Activated T-helper 1 cell treated with anti-CD3 and anti-CD28 coated beads, Interleukin-12 subunit alpha, Interleukin-12 subunit beta, Interleukin-2, Interleukin-4 antibody, amounts not matched to agents 30 ng/mL and 10 ng/mL and 1 ng/mL, durations not matched to agents 14 hours and 24 hours and 36 hours (primary cell): ENCODE data around the gene BOLA1. TPM values are rescaled to one million over a fixed set of nuclear protein-coding genes. Genes with fewer than 3 reads are reported as not detected.

Experiments used
- DNase-seq: peaks from one replicate; pipeline ENCODE4 v3.0.0; 2021; ENCODE audit warnings: low spot score
- H3K27ac Mint-ChIP-seq: one replicate; pipeline ENCODE4 v1.8.0; 2021; ENCODE audit warnings: mild to moderate bottlenecking, mixed read lengths
- H3K27me3 Mint-ChIP-seq: one replicate; pipeline ENCODE4 v1.8.0; 2022; ENCODE audit warnings: mild to moderate bottlenecking, moderate library complexity, mixed read lengths; ENCODE audit not compliant: insufficient read depth
- H3K36me3 Mint-ChIP-seq: one replicate; pipeline ENCODE4 v1.8.0; 2021; ENCODE audit warnings: low read depth, mixed read lengths
- H3K4me1 Mint-ChIP-seq: one replicate; pipeline ENCODE4 v1.8.0; 2021; ENCODE audit warnings: low read depth, mixed read lengths
- H3K4me3 Mint-ChIP-seq: one replicate; pipeline ENCODE4 v1.8.0; 2021; ENCODE audit warnings: mild to moderate bottlenecking, moderate library complexity, mixed read lengths
- H3K9me3 Mint-ChIP-seq: one replicate; pipeline ENCODE4 v1.8.0; 2021; ENCODE audit warnings: mixed read lengths
- intact Hi-C: fragments of 100-400 bp; cut with micrococcal nuclease; formaldehyde crosslinking; loops from one replicate; pipeline ENCODE4 v1.15.1; 2024
- total RNA-seq: library from RNA; stranded (reverse); gene quantifications from 2 replicates; pipeline ENCODE4 v1.2.3, GENCODE V29; 2022

Gene BOLA1
- total RNA-seq, 1 donor from 2014 or later: 23.9 TPM

DNA sequence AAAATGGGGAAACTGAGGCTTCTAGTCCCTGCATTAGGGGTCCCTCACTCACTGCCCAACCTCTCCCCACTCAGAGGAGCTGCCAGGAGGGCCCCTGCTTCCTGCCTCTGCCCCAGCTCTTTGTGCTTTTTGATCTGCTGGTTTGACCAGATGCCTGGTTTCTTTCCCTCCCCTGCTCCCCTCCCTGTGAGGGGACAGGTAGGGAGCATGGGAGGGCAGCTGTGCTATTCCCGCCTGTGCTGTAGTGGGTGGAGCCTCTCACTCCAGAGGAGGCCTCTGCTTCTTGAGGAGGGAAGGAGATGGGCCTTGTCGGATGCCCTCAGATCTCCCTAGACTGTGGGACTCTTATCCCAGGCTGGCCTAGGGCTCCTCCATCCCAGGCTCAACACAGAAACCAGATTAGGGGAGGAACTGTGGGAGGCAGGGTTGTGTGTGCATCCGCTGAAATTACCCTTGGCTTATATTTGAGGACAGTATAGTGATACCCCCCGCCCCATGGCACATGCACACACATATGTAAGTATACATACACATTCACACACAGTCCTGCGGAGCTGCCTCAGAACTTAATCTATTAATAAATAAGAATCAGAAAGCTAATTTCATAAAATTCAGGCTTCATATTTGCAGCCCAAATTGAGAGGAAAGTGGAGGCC lies 4.6 kb downstream of the BOLA1 start:
- Mint-ChIP-seq H3K27ac (no peak overlapping the region), H3K4me1 (peaks cover 18% of the 10 kb centered on the region), H3K4me3 (no peak overlapping the region)

DNA sequence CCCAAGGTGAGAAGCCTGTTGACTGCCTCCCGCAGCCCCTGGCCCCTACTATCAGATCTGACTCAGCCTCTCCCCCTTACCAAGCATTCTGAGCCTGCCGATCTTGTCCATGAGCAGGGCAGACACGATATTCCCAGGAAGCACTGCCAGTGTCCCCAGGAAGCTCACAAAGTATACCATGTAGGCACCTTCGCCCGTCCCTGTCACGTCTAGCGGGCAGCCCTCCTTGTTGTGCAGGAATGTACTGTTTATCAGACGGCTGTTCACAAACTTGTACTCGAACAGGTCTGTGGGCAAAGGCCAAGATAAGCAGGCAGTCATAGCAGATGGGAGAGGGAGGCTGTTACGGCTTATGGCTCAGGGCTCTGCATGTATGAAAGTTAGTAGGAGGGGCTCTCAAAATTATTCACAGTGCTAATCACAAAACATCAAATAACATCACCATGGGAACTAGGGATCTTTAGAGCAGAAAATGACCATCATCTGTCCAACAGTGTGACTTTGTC lies 7.3 kb downstream of the BOLA1 start:
- no peak overlapping the region for H3K27ac Mint-ChIP-seq
- no peaks in the 10 kb centered on the region for H3K27me3 Mint-ChIP-seq
- peaks cover 47% of the 10 kb centered on the region for H3K36me3 Mint-ChIP-seq
- no peaks in the 10 kb centered on the region for H3K9me3 Mint-ChIP-seq
- intact Hi-C loops: no loop called here
- no peak overlapping the region for H3K4me3 Mint-ChIP-seq
- H3K4me1 Mint-ChIP-seq: no peaks in the 10 kb centered on the region
- DNase-seq: no peak

More for the DNA sequence above, 4.6 kb downstream of the BOLA1 start:
- Mint-ChIP-seq H3K27me3 (no peaks in the 10 kb centered on the region), H3K36me3 (peaks cover 38% of the 10 kb centered on the region), H3K9me3 (no peaks in the 10 kb centered on the region)
- intact Hi-C loops: no loop called here
- no peak for DNase-seq

GRCh38 chr1:149914545-149914944 lies 15.2 kb downstream of the BOLA1 start:
- Mint-ChIP-seq H3K9me3 (no peaks in the 10 kb centered on the region), H3K27me3 (no peaks in the 10 kb centered on the region), H3K4me1 (peaks cover 48% of the 10 kb centered on the region), H3K36me3 (peaks cover 20% of the 10 kb centered on the region), H3K27ac (peak overlapping the region; percentile 47), H3K4me3 (no peak overlapping the region)
- DNase-seq: no peak
- intact Hi-C loops: no loop called here

GRCh38 chr1:149915429-149916192 lies 16.2 kb downstream of the BOLA1 start:
- peaks cover 48% of the 10 kb centered on the region for H3K4me1 Mint-ChIP-seq
- intact Hi-C loops: loop anchor here (2.0 kb wide), 1 partner anchor 17 kb away; the partner anchor contains the start of gene BOLA1
- no peak for DNase-seq
- peaks cover 16% of the 10 kb centered on the region for H3K36me3 Mint-ChIP-seq
- no peaks in the 10 kb centered on the region for H3K27me3 Mint-ChIP-seq
- no peaks in the 10 kb centered on the region for H3K9me3 Mint-ChIP-seq
- peak overlapping the region; percentile 29 for H3K27ac Mint-ChIP-seq
- peak overlapping the region; percentile 96 for H3K4me3 Mint-ChIP-seq

DNA sequence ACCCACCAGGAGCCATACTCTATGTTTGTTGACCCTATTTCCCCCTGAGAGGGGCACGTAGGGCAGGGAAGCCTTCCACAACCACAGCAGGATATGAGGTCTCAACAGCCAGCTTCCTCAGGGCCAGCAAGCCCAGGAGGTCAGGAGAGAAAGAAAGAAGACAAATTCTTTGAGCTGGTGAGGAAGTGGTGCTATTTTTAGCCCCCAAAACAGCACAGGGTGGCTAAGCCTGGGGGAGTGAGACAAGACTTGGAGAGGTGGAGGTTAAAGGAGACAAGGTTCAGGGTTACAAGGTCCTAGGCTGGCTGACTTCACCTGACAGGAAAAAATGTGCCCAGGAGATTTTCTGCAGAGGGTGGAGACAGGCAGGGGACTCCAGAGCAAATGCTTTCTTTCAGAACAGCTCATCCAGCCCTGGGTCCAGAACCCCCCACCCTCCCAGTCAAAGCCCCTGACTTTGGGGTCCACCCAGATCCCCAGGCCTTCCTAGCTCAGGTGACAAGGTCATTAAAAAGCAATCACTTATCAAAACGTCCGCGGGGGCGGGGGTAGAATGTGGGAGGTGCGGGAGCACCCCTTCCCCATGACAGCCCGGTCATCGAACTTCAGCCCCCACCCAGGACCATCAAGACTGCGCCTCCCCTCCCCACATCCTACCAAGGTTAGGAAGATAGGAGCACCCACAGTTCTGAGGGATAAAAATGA lies 17.0 kb downstream of the BOLA1 start:
- no peaks in the 10 kb centered on the region for H3K9me3 Mint-ChIP-seq
- peaks cover 10% of the 10 kb centered on the region for H3K36me3 Mint-ChIP-seq
- H3K4me3 Mint-ChIP-seq: peak overlapping the region; percentile 96
- H3K27me3 Mint-ChIP-seq: no peaks in the 10 kb centered on the region
- peaks cover 48% of the 10 kb centered on the region for H3K4me1 Mint-ChIP-seq
- H3K27ac Mint-ChIP-seq: peak overlapping the region; percentile 29
- DNase-seq: no peak
- intact Hi-C loops: loop anchor here (2.0 kb wide), 1 partner anchor 18 kb away; the partner anchor contains the start of gene BOLA1

- intact Hi-C loops: loop anchor here (1.0 to 2.0 kb wide), 2 partner anchors 10 to 18 kb away; partner anchors contain the start of genes BOLA1 and SF3B4
- H3K27me3 Mint-ChIP-seq: no peaks in the 10 kb centered on the region
- peak overlapping the region; percentile 96 for H3K4me3 Mint-ChIP-seq
- no peak for DNase-seq
- H3K9me3 Mint-ChIP-seq: no peaks in the 10 kb centered on the region
- peak overlapping the region; percentile 87 for H3K27ac Mint-ChIP-seq
- peaks cover 48% of the 10 kb centered on the region for H3K4me1 Mint-ChIP-seq
- H3K36me3 Mint-ChIP-seq: peaks cover 9% of the 10 kb centered on the region
These were observed 17.5 kb downstream of the BOLA1 start for GRCh38 chr1:149916898-149917252.

DNA sequence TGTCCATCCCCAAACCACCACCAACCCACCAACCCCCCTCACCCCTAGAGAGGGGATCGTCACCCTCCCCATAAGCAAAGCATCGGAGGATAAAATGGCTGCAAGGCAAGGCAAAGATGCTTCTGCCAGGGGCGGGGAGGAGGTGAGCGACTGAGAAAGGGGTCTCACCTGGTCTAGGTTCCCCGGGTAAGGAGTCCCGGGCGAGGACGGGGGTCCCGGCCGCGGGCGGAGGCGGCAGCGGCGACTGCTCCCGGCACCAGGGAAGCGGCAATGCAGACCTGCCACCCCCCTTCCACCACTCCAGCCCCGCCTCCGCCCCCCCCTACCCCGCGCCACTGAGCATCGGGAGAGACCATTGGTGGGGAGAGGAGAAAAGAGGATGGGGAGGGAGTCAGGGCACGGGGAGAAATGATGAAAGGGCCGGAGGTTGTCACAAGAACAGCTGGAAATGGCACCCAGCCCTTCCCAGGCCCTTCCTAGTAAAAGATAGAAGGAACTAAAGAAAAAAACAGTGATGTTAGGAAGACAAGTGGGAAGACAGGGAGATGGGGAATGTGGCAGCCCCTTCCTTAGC lies 18.3 kb downstream of the BOLA1 start, which contains the start of gene SV2A:
SV2A (minus strand) TSS at position 274 of the 574 bp plus-strand sequence. CDS start 4,004 bp downstream, outside the sequence.
- intact Hi-C loops: loop anchor here (1.0 to 2.0 kb wide), 2 partner anchors 10 to 19 kb away; partner anchors contain the start of genes BOLA1 and SF3B4

DNA sequence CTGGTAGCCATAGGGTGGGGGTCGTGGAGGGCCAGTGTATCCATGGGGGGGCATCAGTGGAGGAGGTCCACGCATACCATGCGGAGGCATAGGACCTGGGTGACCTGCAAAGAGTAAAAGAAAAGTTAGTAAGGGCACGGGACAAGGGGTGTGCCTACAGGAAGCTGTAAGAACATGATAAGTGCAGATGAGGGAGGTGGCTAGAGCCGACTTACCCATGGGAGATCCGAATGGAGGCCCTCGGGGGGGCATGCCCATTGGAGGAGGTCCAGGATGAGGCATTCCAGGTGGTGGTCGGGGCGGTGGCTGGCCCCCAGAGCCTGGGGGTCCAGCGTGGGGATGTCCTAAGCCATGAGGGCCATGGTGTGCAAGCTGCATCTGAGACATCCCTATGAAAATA lies 24.3 kb downstream of the BOLA1 start:
- no peak overlapping the region for H3K27ac Mint-ChIP-seq
- peaks cover 50% of the 10 kb centered on the region for H3K36me3 Mint-ChIP-seq
- intact Hi-C loops: no loop called here
- peaks cover 45% of the 10 kb centered on the region for H3K4me1 Mint-ChIP-seq
- no peak for DNase-seq
- peak overlapping the region; percentile 42 for H3K4me3 Mint-ChIP-seq
- no peaks in the 10 kb centered on the region for H3K27me3 Mint-ChIP-seq
- no peaks in the 10 kb centered on the region for H3K9me3 Mint-ChIP-seq

More for the DNA sequence above, 18.3 kb downstream of the BOLA1 start, which contains the start of gene SV2A:
- Mint-ChIP-seq H3K36me3 (peaks cover 11% of the 10 kb centered on the region), H3K4me1 (peaks cover 42% of the 10 kb centered on the region), H3K9me3 (no peaks in the 10 kb centered on the region), H3K27me3 (no peaks in the 10 kb centered on the region), H3K4me3 (peak within 1 kb of the TSS; percentile 96), H3K27ac (peak within 1 kb of the TSS; percentile 87)
- DNase-seq: no peak

DNA sequence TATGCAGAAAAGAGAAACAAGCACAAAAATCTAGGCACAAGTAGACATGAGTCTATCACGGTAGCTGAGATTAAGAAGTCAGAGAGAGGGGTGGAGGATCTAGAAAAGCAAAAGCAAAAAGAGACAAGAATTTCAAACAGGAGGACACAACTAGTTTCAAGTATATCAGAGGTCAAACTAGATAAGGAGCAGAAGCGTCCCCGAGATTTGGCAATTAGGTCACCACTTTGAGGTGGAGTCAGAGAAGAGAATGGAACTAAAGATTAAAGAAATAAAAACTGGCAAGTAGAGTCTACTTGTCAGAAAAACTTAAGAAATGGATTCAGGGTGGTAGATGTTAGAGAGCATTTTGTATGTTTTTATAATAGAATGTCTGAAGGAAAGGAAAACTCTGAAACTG lies 26.0 kb downstream of the BOLA1 start:
- H3K27me3 Mint-ChIP-seq: no peaks in the 10 kb centered on the region
- H3K9me3 Mint-ChIP-seq: no peaks in the 10 kb centered on the region
- no peak for DNase-seq
- H3K36me3 Mint-ChIP-seq: peaks cover 53% of the 10 kb centered on the region
- peaks cover 60% of the 10 kb centered on the region for H3K4me1 Mint-ChIP-seq
- peak overlapping the region; percentile 100 for H3K4me3 Mint-ChIP-seq
- intact Hi-C loops: loop anchor here (5.0 kb wide), 1 partner anchor 227 kb away; no protein-coding TSS in a partner anchor
- peak overlapping the region; percentile 34 for H3K27ac Mint-ChIP-seq

DNA sequence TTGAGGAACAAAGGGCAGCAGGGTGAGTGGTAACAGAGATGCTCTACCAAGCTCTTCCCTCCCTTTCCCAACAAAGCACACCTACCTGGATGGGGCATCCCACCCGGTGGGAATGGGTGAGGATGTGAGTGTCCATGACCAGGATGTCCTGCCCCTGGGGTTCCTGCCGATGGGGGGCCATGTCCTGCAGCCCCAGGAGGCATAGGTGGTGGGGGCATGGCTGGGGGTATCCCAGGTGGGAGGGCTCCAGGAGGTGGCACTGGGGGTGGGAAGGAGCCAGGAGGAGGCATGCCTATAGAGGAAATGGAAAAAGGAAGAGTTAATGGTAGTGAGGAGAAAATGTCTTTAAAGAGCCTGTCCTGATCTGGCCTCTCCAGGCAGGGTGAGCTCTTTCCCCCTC lies 26.4 kb downstream of the BOLA1 start:
- no peaks in the 10 kb centered on the region for H3K9me3 Mint-ChIP-seq
- DNase-seq: no peak
- no peaks in the 10 kb centered on the region for H3K27me3 Mint-ChIP-seq
- peaks cover 56% of the 10 kb centered on the region for H3K36me3 Mint-ChIP-seq
- H3K4me3 Mint-ChIP-seq: peak overlapping the region; percentile 100
- H3K27ac Mint-ChIP-seq: peak overlapping the region; percentile 37
- intact Hi-C loops: loop anchor here (2.0 to 5.0 kb wide), 2 partner anchors 227 to 343 kb away; partner anchors contain the start of gene APH1A
- peaks cover 64% of the 10 kb centered on the region for H3K4me1 Mint-ChIP-seq

DNA sequence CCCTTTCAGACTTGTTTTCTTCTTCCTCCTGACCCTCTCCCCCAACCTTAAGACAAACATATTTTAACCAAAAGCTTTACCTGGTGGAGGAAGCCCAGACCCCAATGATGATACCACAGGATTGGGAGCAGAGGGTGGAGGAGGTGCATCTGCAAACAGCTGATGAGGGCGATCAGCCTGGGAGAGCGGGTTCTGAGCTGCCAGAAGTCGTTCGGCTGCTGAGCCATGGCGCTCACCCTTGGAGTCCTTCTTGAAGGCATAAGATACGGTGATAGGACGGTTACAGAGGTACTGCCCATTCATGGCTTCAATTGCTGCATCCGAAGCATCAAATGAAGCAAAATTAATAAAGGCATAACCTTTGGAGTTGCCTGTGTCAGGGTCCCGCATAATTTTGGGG lies 26.9 kb downstream of the BOLA1 start:
- Mint-ChIP-seq H3K27me3 (no peaks in the 10 kb centered on the region), H3K4me1 (peaks cover 69% of the 10 kb centered on the region), H3K36me3 (peaks cover 57% of the 10 kb centered on the region), H3K27ac (peak overlapping the region; percentile 37), H3K9me3 (no peaks in the 10 kb centered on the region), H3K4me3 (peak overlapping the region; percentile 100)
- intact Hi-C loops: loop anchor here (2.0 to 5.0 kb wide), 2 partner anchors 226 to 343 kb away; partner anchors contain the start of gene APH1A
- no peak for DNase-seq

GRCh38 chr1:149927056-149927562 lies 27.7 kb downstream of the BOLA1 start:
- Mint-ChIP-seq H3K4me1 (peaks cover 78% of the 10 kb centered on the region), H3K4me3 (peak overlapping the region; percentile 100), H3K36me3 (peaks cover 57% of the 10 kb centered on the region), H3K27me3 (no peaks in the 10 kb centered on the region), H3K9me3 (no peaks in the 10 kb centered on the region), H3K27ac (peak overlapping the region; percentile 96)
- no peak for DNase-seq
- intact Hi-C loops: loop anchor here (1.0 to 5.0 kb wide), 7 partner anchors 10 to 342 kb away; partner anchors contain the start of genes APH1A, BOLA1, SV2A and VPS45
